ENCODE data around the gene AGBL3. TPM values are rescaled to one million over a fixed set of nuclear protein-coding genes. Genes with fewer than 3 reads are reported as not detected.

The AGBL3 gene
- total and polyA plus RNA-seq, 12 donors, result 0.64 to 2.6 (median 1.1) TPM

- Histone ChIP-seq H3K4me1 (peaks cover 0 to 29% (median 21%) of the 10 kb centered on the region in 9 donors), H3K36me3 (peaks cover 0 to 84% (median 22%) of the 10 kb centered on the region in 9 donors), H3K9me3 (no peaks in the 10 kb centered on the region), H3K4me3 (no peak overlapping the region), H3K27ac (peak overlapping the region in 2 of 10 donors; percentile 10 to 43), H3K27me3 (no peaks in the 10 kb centered on the region)
- no peak for ATAC-seq
- 73 to 80% methylated on average over 9 of the region's 9 CpGs for WGBS, 2 donors
- intact Hi-C loops (cut with DNase I), result loop anchor here in 4 of 10 donors (5.0 to 10.0 kb wide), 5 partner anchors 166 to 256 kb away; partner anchors contain the start of gene CALD1 (in 1 of the 4)
- DNase-seq, result no peak
- TF ChIP-seq CTCF (IDR thresholded peaks at IDR 0.05), result no peak
Measured at GRCh38 chr7:134942690-134943466, 43.4 kb upstream of the AGBL3 start.

DNA sequence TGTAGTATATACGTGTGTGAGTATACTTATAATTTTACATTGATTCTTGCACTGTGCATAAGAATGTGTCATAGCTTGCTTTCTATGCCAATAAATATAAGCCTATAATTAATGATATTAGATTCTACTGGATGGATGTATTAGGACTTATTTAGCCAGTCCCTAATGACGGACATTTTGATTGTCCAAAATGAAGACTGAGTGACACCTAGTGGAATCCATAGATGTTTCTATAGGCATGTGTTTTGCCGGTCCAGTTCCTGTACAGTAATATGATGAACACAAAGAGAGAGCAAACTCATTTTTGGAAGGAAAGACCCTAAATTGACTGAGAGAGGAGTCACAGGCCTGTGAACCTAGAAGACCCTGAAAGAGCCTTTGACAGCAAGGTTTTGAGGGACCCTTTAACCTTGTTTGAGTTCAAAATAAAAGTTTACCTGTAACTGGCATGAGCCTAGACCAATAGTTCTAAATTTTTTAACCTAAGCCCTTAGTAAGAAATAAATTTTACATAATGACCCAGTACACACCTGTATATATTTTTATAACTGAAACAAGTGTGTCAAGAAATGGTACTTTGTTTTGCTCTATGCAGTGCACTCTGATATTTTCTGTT is 42.4 kb upstream of the AGBL3 start:
- intact Hi-C loops (cut with DNase I), result loop anchor here in 4 of 10 donors (5.0 to 10.0 kb wide), 5 partner anchors 167 to 257 kb away; partner anchors contain the start of gene CALD1 (in 1 of the 4)
- Histone ChIP-seq H3K4me3 (no peak overlapping the region), H3K27ac (peak overlapping the region in 2 of 10 donors; percentile 16 to 17), H3K27me3 (no peaks in the 10 kb centered on the region), H3K9me3 (no peaks in the 10 kb centered on the region), H3K36me3 (peaks cover 0 to 89% (median 32%) of the 10 kb centered on the region in 9 donors), H3K4me1 (peaks cover 0 to 22% (median 17%) of the 10 kb centered on the region in 9 donors)
- peak in 7 of 9 donors; percentile 34 to 66 (median 51) for TF ChIP-seq CTCF (IDR thresholded peaks at IDR 0.05)
- 35 to 46% methylated on average over 3 of the region's 3 CpGs for WGBS, 2 donors
- ATAC-seq, result peak in 3 of 8 donors; percentile 53 to 60 (median 56)
- no peak for DNase-seq

DNA sequence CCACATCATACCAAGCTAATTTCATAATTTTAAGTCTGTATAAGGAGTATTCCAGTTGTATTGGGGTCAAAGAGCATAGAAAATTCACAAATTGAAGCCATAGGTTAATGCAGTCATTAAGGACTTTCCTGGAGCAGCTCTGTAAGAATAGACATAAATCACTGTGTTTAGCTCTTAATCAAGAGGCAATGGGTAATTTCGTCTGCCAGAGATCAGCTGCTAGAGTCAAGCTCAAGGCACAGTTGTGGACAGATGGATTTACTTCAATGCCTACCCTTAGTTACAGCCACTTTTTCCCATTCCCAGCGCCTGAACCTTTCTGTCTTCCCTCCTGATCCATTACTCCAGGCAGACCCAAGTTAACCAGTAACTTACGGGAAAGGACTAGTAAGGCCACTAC is 40.6 kb upstream of the AGBL3 start:
- Histone ChIP-seq H3K4me3 (no peak overlapping the region), H3K27me3 (no peaks in the 10 kb centered on the region), H3K36me3 (peaks cover 0 to 97% (median 49%) of the 10 kb centered on the region in 9 donors), H3K27ac (no peak overlapping the region), H3K4me1 (peaks cover 0 to 20% (median 15%) of the 10 kb centered on the region in 9 donors), H3K9me3 (no peaks in the 10 kb centered on the region)
- no peak for TF ChIP-seq CTCF (IDR thresholded peaks at IDR 0.05)
- no peak for DNase-seq
- ATAC-seq, result no peak
- intact Hi-C loops (cut with DNase I), result loop anchor here in 2 of 10 donors (10.0 kb wide), 2 partner anchors 191 to 251 kb away; no protein-coding TSS in a partner anchor
- 79 to 92% methylated on average over 3 of the region's 3 CpGs for WGBS, 2 donors

DNA sequence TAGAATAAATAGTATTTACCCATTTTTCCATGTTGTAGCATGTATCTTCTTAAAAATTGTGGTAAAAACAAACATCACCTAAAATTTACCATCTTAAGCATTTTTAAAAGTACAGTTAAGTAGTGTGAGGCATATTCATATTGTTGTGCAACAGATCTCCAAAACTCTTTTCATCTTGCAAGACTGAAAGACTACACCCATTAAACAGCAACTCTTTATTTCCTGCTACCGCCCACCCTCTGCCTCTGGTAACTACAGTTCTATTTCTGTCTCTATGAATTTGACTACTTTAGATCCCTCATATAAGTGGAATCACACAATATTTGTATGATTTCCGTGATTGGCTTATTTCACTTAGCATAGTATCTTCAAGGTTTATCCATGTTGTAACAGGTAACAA is 40.0 kb upstream of the AGBL3 start:
- Histone ChIP-seq H3K36me3 (peaks cover 0 to 99% (median 55%) of the 10 kb centered on the region in 9 donors), H3K27ac (no peak overlapping the region), H3K4me1 (peaks cover 0 to 16% (median 9%) of the 10 kb centered on the region in 9 donors), H3K27me3 (no peaks in the 10 kb centered on the region), H3K4me3 (no peak overlapping the region), H3K9me3 (no peaks in the 10 kb centered on the region)
- intact Hi-C loops (cut with DNase I), result loop anchor here in 2 of 10 donors (10.0 kb wide), 2 partner anchors 191 to 251 kb away; no protein-coding TSS in a partner anchor
- TF ChIP-seq CTCF (IDR thresholded peaks at IDR 0.05), result no peak
- ATAC-seq (peak in 1 of 8 donors; percentile 29), DNase-seq (no peak)
- WGBS, 2 donors, result 81 to 86% methylated on average over 2 of the region's 2 CpGs
